ENCODE measurements around the gene TMEM150C. TPM values are rescaled to one million over a fixed set of nuclear protein-coding genes. Genes with fewer than 3 reads are reported as not detected.

Gene TMEM150C
- not detected for total RNA-seq
- under 1 TPM; 0.07 to 0.18 TPM for polyA plus RNA-seq
- not detected for total RNA-seq

- DNase-seq (no peak), ATAC-seq (peak; percentile 22)
- no peaks in the 10 kb centered on the region for H3K9me3 ChIP-seq (ENCODE audit: control insufficient read depth in 2 of 3, low read length in 3 of 3)
- no peak within 1 kb of the TSS for H3K4me3 ChIP-seq (ENCODE audit: low read length)
- H3K27ac ChIP-seq (ENCODE audit: low read depth, low read length) = no peak within 1 kb of the TSS
- intact Hi-C loops (cut with micrococcal nuclease) = no loop called here
- ChIA-PET CTCF (no interaction called here), POLR2A (no interaction called here)
- no peaks in the 10 kb centered on the region for H3K36me3 ChIP-seq (ENCODE audit: control insufficient read depth in 2 of 3, insufficient read depth in 3 of 3, low read length in 3 of 3)
- peaks cover 5 to 21% (median 18%) of the 10 kb centered on the region in 7 donors for H3K4me1 Mint-ChIP-seq
- H3K4me1 ChIP-seq (ENCODE audit: control insufficient read depth in 2 of 2, insufficient read depth in 2 of 2, low read length in 2 of 2) = no peaks in the 10 kb centered on the region
- peaks cover 0 to 6% (median 0%) of the 10 kb centered on the region in 11 donors for H3K9me3 Mint-ChIP-seq
- peak within 1 kb of the TSS in 1 of 9 donors; percentile 11 for H3K27ac Mint-ChIP-seq
- H3K27me3 ChIP-seq (ENCODE audit: control insufficient read depth in 2 of 2, insufficient read depth in 2 of 2, low read length in 2 of 2) = no peaks in the 10 kb centered on the region
- peaks cover 0 to 15% (median 3%) of the 10 kb centered on the region in 5 donors for H3K36me3 Mint-ChIP-seq
- peaks cover 58 to 78% (median 72%) of the 10 kb centered on the region in 5 donors for H3K27me3 Mint-ChIP-seq
- peak within 1 kb of the TSS; percentile 69 to 86 (median 82) for H3K4me3 Mint-ChIP-seq
Observed at GRCh38 chr4:82561786-82562563, at the start of gene TMEM150C. Gene TMEM150C, minus strand, starts transcription at chr4:82561988. Its CDS starts 57,331 bp downstream, at chr4:82504657.

DNA sequence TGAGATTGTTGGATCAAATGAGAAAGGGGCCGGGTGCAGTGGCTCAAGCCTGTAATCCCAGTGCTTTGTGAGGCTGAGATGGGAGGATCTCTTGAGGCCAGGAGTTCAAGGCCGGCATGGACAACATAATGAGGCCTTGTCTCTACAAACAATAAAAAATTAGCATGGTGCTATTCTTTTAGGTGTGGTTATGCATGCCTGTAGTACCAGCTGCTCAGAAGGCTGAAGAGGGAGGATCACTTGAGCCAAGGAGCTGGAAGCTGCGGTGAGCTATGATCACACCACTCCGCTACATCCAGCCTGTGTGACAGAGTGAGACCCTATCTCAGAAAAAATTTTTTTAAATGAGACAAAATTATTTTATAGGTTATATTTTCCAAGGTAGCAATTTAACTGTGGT, 49.7 kb upstream of the TMEM150C start:
- intact Hi-C loops (cut with micrococcal nuclease) = no loop called here
- no peaks in the 10 kb centered on the region for H3K9me3 ChIP-seq (ENCODE audit: control insufficient read depth in 2 of 3, low read length in 3 of 3)
- Mint-ChIP-seq H3K9me3 (no peaks in the 10 kb centered on the region), H3K4me3 (no peak overlapping the region), H3K4me1 (no peaks in the 10 kb centered on the region), H3K36me3 (no peaks in the 10 kb centered on the region), H3K27me3 (peaks cover 0 to 9% (median 2%) of the 10 kb centered on the region in 5 donors), H3K27ac (no peak overlapping the region)
- no peak for ATAC-seq
- no peaks in the 10 kb centered on the region for H3K4me1 ChIP-seq (ENCODE audit: control insufficient read depth in 2 of 2, insufficient read depth in 2 of 2, low read length in 2 of 2)
- POLR2A ChIA-PET = no interaction called here
- no peak overlapping the region for H3K4me3 ChIP-seq (ENCODE audit: low read length)
- CTCF ChIA-PET = no interaction called here
- H3K36me3 ChIP-seq (ENCODE audit: control insufficient read depth in 2 of 3, insufficient read depth in 3 of 3, low read length in 3 of 3) = no peaks in the 10 kb centered on the region
- DNase-seq = no peak
- no peaks in the 10 kb centered on the region for H3K27me3 ChIP-seq (ENCODE audit: control insufficient read depth in 2 of 2, insufficient read depth in 2 of 2, low read length in 2 of 2)
- H3K27ac ChIP-seq (ENCODE audit: low read depth, low read length) = no peak overlapping the region

DNA sequence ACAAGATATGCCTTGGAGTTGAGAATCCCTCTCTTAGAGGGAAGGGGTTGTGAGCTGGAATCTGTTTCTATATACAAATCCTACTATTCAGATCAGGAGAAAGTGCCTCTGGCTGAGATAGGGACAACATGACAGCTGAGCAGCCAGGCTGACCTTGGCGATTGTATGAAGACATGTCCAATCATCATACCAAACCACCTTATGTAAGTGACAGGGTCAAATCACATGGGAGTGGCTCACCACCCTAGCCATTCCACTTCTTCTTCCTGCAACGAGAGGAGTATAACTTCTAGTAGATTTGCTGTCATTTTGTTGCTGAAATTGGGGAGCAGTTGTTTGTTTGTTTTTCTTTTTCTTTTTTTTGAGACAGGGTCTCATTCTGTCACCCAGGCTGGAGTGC, 48.3 kb upstream of the TMEM150C start:
- Mint-ChIP-seq H3K27me3 (peaks cover 0 to 4% (median 2%) of the 10 kb centered on the region in 5 donors), H3K4me1 (no peaks in the 10 kb centered on the region), H3K36me3 (no peaks in the 10 kb centered on the region), H3K9me3 (peaks cover 0 to 3% (median 0%) of the 10 kb centered on the region in 11 donors), H3K4me3 (no peak overlapping the region), H3K27ac (no peak overlapping the region)
- Histone ChIP-seq H3K27ac (ENCODE audit: low read depth, low read length) (no peak overlapping the region), H3K4me3 (ENCODE audit: low read length) (no peak overlapping the region), H3K36me3 (ENCODE audit: control insufficient read depth in 2 of 3, insufficient read depth in 3 of 3, low read length in 3 of 3) (no peaks in the 10 kb centered on the region), H3K4me1 (ENCODE audit: control insufficient read depth in 2 of 2, insufficient read depth in 2 of 2, low read length in 2 of 2) (no peaks in the 10 kb centered on the region), H3K27me3 (ENCODE audit: control insufficient read depth in 2 of 2, insufficient read depth in 2 of 2, low read length in 2 of 2) (no peaks in the 10 kb centered on the region), H3K9me3 (ENCODE audit: control insufficient read depth in 2 of 3, low read length in 3 of 3) (no peaks in the 10 kb centered on the region)
- no peak for DNase-seq
- ChIA-PET CTCF (no interaction called here), POLR2A (no interaction called here)
- intact Hi-C loops (cut with micrococcal nuclease) = no loop called here
- ATAC-seq = no peak

GRCh38 chr4:82606622-82607021, 44.8 kb upstream of the TMEM150C start:
- H3K9me3 Mint-ChIP-seq = peaks cover 0 to 3% (median 0%) of the 10 kb centered on the region in 11 donors
- Histone ChIP-seq H3K4me1 (ENCODE audit: control insufficient read depth in 2 of 2, insufficient read depth in 2 of 2, low read length in 2 of 2) (no peaks in the 10 kb centered on the region), H3K9me3 (ENCODE audit: control insufficient read depth in 2 of 3, low read length in 3 of 3) (no peaks in the 10 kb centered on the region), H3K36me3 (ENCODE audit: control insufficient read depth in 2 of 3, insufficient read depth in 3 of 3, low read length in 3 of 3) (no peaks in the 10 kb centered on the region), H3K4me3 (ENCODE audit: low read length) (no peak overlapping the region), H3K27ac (ENCODE audit: low read depth, low read length) (no peak overlapping the region), H3K27me3 (ENCODE audit: control insufficient read depth in 2 of 2, insufficient read depth in 2 of 2, low read length in 2 of 2) (no peaks in the 10 kb centered on the region)
- no peak overlapping the region for H3K4me3 Mint-ChIP-seq
- DNase-seq = no peak
- peaks cover 0 to 8% (median 0%) of the 10 kb centered on the region in 5 donors for H3K27me3 Mint-ChIP-seq
- no peaks in the 10 kb centered on the region for H3K36me3 Mint-ChIP-seq
- no peak overlapping the region for H3K27ac Mint-ChIP-seq
- no peaks in the 10 kb centered on the region for H3K4me1 Mint-ChIP-seq
- intact Hi-C loops (cut with micrococcal nuclease) = no loop called here
- no peak for ATAC-seq
- CTCF ChIA-PET = no interaction called here
- POLR2A ChIA-PET = no interaction called here

DNA sequence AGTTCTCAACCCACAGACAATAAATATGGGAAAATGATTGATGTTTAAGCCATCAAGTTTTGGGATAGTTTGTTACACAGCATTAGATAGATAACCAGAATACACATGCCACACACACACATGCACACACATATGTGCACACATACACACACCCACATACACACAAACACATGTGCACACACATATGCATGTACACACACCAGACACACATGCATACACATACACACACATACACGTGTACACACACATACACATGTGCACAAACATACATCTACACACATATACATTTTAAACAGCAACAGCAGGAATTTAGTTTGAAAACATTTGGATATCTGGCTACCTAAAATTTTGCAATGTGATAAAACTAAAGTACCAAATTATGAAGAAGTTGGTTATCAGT, 42.7 kb upstream of the TMEM150C start:
- H3K27me3 Mint-ChIP-seq = peaks cover 0 to 8% (median 0%) of the 10 kb centered on the region in 5 donors
- no peak for DNase-seq
- H3K4me3 ChIP-seq (ENCODE audit: low read length) = no peak overlapping the region
- H3K36me3 Mint-ChIP-seq = no peaks in the 10 kb centered on the region
- ChIA-PET CTCF (no interaction called here), POLR2A (no interaction called here)
- no peaks in the 10 kb centered on the region for H3K9me3 ChIP-seq (ENCODE audit: control insufficient read depth in 2 of 3, low read length in 3 of 3)
- H3K4me3 Mint-ChIP-seq = no peak overlapping the region
- no peak for ATAC-seq
- H3K27ac ChIP-seq (ENCODE audit: low read depth, low read length) = no peak overlapping the region
- intact Hi-C loops (cut with micrococcal nuclease) = no loop called here
- H3K27me3 ChIP-seq (ENCODE audit: control insufficient read depth in 2 of 2, insufficient read depth in 2 of 2, low read length in 2 of 2) = no peaks in the 10 kb centered on the region
- no peaks in the 10 kb centered on the region for H3K4me1 Mint-ChIP-seq
- peaks cover 0 to 3% (median 0%) of the 10 kb centered on the region in 11 donors for H3K9me3 Mint-ChIP-seq
- H3K27ac Mint-ChIP-seq = no peak overlapping the region
- H3K36me3 ChIP-seq (ENCODE audit: control insufficient read depth in 2 of 3, insufficient read depth in 3 of 3, low read length in 3 of 3) = no peaks in the 10 kb centered on the region
- no peaks in the 10 kb centered on the region for H3K4me1 ChIP-seq (ENCODE audit: control insufficient read depth in 2 of 2, insufficient read depth in 2 of 2, low read length in 2 of 2)

DNA sequence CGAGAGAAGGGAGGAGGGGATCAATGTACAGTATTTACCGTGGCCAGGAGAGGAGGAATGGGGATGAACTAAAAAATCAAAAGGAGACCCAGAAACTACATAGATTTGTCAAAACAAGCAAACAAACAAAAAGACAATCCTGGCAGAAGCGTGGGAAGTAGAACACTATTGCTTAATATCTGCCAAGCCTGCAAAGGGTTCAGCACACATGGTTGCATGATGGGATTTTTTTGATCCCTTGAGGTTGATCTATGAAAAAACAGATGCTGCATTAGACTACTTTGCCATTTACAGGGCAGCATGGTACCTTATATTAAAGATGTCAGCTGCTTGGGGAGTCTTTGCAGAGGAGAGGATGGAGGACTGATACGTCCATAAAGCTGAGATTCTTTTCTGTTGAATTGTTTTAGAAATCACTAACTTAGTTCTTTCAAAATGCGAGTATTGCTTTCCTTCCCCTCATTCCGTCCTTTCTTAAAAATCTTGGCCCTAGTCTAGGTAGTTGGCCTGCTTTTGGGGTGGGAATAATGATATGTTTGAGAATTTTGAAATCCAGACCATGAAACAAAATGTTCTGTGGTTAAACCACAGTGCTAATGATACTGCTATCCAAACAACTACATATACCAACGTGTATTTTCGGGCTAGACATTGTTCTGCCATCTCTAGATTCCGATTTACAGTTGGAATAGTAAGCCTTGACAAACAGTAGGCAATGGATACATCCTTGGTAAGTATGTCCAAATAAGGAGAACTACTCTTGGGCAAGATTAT, 39.6 kb upstream of the TMEM150C start:
- H3K4me3 Mint-ChIP-seq = no peak overlapping the region
- H3K36me3 Mint-ChIP-seq = no peaks in the 10 kb centered on the region

More for the DNA sequence above, 39.6 kb upstream of the TMEM150C start:
- H3K27ac ChIP-seq (ENCODE audit: low read depth, low read length) = no peak overlapping the region
- H3K27me3 ChIP-seq (ENCODE audit: control insufficient read depth in 2 of 2, insufficient read depth in 2 of 2, low read length in 2 of 2) = no peaks in the 10 kb centered on the region
- no peaks in the 10 kb centered on the region for H3K36me3 ChIP-seq (ENCODE audit: control insufficient read depth in 2 of 3, insufficient read depth in 3 of 3, low read length in 3 of 3)
- intact Hi-C loops (cut with micrococcal nuclease) = no loop called here
- no peaks in the 10 kb centered on the region for H3K4me1 Mint-ChIP-seq
- no peaks in the 10 kb centered on the region for H3K9me3 ChIP-seq (ENCODE audit: control insufficient read depth in 2 of 3, low read length in 3 of 3)
- H3K27ac Mint-ChIP-seq = no peak overlapping the region
- H3K27me3 Mint-ChIP-seq = peaks cover 0 to 10% (median 8%) of the 10 kb centered on the region in 5 donors
- H3K4me1 ChIP-seq (ENCODE audit: control insufficient read depth in 2 of 2, insufficient read depth in 2 of 2, low read length in 2 of 2) = no peaks in the 10 kb centered on the region
- no peak for ATAC-seq
- POLR2A ChIA-PET = no interaction called here
- no peak for DNase-seq
- peaks cover 0 to 3% (median 0%) of the 10 kb centered on the region in 11 donors for H3K9me3 Mint-ChIP-seq
- CTCF ChIA-PET = no interaction called here
- H3K4me3 ChIP-seq (ENCODE audit: low read length) = no peak overlapping the region

Data from naive thymus-derived CD4-positive, alpha-beta T cell (primary cell).